ENCODE results near the gene LEMD1. TPM values are rescaled to one million over a fixed set of nuclear protein-coding genes. Genes with fewer than 3 reads are reported as not detected.

The LEMD1 gene
- polyA plus RNA-seq, 1 donor = not detected

DNA sequence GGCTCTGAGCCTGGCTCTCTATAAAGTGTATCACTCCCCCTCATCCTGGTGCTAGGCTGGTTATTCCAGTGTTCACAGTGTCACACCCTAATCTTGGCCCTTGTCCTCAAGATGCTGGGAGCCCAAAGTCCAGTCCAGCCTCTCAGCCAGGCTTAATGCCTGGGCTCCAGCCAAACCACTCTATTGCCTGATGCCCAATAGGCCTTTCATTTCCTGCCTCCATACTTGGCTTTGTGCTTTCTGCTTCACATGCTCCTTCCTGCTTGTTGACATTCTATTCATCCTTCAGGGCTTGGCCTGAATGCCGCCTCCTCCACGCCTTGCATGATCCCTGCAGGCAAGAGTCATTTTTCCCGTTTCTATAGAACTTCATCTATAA, 66.8 kb downstream of the LEMD1 start:
- DNase-seq (ENCODE audit: low read depth) = no peak

DNA sequence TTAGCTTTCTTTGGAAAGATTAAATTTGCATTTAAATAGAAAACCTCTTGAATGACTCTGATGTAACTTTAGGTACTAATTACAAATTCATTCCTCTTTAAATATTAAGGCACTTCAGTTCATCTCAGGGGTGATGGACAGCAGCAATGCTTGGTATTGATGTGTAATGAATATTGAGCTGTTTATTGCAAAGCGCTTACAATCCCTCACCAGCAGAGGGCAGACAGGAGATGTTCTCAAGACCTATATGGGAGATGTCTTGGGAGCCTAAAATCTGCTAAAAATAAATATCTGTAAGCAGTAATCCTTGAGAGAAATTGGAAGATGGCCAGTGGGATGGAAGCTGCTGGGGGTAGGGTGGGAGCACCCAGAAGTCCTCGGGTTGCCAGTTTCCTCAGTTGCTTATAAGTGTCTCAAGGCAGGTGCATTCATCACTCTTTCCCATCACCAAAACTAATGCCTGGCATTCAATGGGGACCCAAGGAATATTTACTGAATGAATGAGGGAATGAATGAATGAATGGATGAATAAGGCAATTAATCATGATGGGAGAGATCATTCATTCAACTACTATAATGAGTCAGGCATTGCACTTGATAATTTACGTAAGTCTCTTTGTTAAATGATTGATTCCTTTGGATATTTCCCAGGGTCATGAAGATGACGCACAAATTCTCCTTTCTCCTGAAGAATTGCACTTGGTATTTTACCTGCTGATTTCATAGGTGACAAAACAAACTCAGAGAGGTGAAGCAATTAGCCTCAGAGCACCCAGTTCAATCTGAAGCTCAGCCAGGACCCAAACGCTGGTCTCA, 67.4 kb downstream of the LEMD1 start:
- peak; percentile 48 for DNase-seq (ENCODE audit: low read depth)

DNA sequence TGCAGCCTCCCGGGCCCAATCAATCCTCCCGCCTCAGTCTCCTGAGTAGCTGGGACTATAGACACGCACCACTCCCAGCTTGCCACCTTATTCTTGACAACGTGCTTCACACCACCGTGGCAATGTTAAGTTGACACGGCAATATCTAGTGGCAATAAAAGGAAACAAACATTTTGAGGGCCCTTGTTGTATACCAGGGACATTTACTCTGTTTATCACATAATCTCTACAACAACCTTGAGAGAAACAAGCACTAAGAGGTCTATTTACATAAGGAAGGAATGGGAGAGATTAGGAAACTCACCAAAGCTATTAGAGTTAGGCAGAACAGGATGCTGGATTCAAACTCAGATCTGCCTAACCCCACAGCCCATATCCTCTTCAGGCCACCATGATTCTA, 68.2 kb downstream of the LEMD1 start:
- no peak for DNase-seq (ENCODE audit: low read depth)

DNA sequence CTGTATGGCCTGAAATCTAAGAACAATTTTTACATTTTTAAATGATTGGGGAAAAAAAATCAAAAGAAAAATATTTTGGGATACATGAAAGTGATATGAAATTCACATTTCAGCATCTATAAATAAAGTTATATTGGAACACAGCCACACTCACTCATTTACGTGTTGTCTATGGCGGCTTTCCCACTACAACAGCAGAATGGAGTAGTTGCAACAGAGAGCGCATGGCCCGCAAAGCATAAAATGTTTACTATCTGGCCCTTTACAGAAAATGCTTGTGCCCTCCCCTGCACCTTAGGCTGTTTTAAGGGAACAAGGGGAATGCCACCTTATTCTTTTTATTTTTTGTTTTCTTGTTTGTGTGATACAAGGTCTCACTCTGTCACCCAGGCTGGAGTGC, 68.7 kb downstream of the LEMD1 start:
- DNase-seq (ENCODE audit: low read depth) = no peak

DNA sequence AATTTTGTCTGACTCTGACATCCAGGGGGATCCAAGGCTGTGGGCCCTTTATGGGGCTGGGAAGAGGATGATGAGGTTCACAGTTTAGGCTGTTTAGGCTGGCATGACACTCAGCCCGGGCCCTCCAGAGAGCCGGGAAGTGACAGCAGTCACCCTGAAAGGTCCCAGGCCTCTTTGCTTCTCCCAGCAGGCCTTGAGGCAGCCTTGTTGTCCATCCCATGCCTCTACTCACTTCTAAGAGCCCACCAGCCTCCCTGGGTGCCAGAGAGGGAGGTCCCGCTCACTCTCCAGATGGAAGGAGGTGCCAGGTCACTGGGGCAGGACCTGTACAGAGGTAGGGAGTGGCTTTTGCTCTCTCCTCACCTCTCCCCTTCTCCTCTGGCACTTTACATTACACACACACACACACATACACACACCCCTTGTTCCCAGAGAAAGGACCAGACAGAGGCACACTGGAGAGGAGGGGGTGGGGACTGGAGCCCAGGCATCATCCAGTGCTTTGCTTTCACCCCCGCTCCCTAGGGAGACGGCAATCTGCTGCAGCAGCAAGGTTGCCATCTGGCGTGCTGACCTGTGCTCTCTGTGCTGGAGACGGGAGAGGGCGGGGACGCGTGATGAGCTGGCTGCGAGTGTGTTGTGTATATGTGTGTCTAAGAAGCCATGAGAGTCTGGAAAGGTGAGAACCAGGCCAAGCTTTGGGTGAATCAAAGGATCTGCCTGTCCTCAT, 69.7 kb downstream of the LEMD1 start:
- DNase-seq (ENCODE audit: low read depth) = no peak

DNA sequence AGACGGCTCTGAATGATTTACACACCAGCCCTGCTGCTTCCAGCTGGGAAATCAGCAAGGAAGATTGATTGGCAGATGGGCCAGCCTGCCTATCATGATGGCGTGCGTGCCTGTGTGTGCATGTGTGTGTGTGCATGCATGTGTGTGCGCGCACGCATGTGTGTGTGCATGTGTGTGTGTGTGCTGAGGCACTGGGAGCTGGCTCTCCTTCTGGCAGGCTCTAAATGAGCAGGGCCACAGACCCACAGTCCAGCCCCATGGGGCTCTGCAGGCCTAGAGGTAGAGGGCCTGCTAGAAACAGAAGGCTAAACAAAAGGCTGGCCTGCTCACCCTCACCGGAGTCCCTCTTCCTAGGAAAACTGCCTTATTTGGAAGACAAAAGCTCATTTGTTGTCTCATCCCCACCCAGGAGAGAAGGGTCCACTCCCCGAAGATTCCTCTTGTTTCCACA, 71.1 kb downstream of the LEMD1 start:
- no peak for DNase-seq (ENCODE audit: low read depth)

DNA sequence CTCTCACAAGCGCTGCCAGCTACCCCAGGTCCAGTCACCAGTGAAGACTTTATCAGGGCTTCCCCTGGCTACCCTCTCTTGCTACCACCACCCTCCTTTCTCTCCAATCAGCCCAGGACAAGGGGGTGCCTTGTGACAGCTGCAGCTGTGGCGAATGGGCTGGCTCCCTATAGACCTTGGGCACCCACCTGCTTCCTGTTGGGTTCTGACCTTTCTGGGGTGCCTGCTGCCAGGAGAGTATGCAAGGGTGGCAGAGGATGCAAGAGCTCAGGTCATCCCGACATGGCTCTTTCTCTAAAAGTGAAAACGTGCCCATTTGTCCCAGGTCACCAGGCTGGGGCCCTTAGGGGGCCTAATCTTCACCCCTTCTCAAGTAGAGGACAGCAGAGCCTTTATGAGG, 71.7 kb downstream of the LEMD1 start:
- no peak for DNase-seq (ENCODE audit: low read depth)

DNA sequence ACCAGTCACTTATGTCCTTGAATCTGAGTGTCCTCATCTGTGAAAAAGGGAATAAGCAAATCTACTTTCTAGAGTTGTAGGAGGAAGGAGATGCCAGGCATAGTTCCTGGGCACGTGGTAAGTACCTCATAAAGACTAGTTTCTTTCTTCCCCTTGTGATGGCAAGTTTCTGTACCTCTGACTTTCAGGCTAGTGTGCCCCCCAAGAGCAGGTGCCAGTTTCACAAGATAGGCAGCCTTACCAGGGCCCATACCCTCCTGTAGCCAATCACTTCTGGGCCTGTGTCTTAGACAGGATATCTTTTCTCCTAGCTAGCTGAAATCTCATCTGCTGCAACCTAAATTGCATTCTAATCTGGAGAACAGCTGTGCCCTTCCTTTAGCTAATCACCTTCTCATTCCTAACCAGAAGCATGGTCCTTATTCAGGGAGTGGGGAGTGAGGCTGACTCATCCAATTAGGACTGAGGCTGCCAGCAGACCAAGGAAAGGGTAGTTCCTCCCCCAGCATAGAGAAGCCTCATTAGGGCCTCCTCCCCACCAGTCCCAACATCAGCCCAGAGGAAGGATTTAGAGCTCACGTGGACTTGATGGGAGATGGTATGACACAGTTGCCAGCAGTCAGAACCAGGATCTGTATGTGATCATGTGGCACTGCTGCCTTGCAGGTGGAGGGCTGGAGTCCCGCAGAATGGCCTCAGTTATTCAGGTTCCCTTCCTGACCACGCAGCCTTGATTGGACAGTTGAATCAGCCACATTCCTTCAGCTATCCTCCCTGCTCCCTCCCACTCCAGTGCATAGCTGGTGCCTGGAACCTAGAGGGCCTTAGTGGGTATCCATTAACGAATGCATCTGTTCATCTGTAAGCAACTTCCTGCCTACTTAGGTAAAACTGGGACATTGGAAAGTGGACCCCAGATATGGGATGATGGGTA, 73.0 kb downstream of the LEMD1 start:
- DNase-seq (ENCODE audit: low read depth) = no peak

DNA sequence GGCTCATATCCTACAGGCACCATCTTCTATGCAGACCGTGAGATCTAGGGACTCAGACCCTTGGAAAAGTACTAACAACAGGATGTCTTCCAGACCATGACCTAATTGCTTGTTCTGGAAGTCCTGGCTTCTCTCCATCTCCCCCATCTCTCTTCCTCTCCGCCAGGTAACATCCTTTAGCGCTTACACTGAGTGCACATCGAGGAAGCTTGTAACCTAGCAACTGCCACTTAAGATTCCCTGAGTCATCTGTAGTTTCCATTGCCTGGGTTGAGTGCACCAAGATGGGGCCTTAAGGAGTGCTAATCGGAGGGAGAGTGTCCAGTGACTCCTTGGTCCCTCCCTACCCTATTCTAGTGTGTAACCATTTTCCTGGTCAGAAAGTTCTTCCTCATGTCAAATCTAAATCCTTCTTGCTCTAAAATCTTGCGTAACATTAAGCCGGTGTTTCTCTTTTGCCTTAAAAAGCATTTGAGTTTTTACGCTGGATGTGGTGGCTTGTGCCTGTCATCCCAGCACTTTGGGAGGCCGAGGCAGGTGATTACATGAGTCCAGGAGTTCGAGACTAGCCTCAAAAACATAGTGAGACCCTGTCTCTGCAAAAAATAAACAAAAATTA, 74.8 kb downstream of the LEMD1 start:
- DNase-seq (ENCODE audit: low read depth) = no peak

DNA sequence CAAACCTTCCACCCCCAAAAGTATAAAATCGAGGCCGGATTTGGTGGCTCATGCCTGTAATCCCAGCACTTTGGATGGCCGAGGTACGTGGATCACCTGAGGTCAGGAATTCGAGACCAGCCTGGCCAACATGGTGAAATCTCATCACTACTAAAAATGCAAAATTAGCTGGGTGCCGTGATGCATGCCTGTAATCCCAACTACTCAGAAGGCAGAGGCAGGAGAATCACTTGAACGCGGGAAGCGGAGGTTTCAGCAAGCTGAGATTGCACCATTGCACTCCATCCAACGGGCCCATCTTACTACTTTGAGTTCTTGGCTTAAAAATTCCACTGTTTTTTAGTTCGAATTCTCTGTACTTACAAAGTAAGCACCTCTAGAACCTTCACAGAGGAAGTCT, 76.1 kb downstream of the LEMD1 start:
- DNase-seq (ENCODE audit: low read depth) = no peak

DNA sequence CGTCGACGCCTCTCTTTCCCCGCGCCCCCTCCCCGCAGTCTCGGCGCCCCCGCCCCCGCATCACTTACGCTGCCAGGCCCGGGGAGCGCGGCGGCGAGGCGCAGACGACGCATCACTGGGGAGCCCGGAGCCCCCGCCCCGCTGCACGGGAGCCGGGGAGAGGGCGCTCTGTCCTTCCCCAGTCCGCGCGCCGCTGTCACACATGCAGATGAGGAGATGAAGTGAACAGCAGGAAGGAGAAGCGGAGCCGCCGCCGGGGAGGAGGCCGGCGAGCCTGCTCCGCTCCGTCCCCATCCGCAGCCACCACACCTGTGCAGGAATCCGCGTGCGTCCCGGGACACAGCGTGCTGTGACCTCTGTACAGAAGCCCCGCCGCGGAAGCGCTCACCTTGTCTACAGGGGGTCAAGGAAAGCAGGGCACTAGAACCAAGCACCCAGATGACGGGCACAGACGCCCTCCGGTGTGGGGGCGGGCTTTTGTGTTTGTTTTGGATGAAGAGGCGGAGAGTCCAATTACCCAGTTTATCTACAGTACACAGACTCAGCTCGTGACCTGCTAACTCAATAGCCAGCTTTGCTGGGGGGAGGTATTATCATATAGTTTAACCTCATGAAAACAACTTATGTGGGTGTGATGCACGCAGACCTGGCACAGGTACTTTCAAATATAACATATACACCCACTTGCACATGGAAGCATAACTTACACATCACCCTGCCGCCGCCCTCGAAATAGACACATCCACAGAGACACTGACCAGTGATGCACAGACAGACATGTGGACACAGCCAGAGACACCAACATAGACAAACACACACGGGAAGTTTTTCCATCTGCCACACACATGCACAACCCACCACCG, 77.6 kb downstream of the LEMD1 start:
- no peak for DNase-seq (ENCODE audit: low read depth)

DNA sequence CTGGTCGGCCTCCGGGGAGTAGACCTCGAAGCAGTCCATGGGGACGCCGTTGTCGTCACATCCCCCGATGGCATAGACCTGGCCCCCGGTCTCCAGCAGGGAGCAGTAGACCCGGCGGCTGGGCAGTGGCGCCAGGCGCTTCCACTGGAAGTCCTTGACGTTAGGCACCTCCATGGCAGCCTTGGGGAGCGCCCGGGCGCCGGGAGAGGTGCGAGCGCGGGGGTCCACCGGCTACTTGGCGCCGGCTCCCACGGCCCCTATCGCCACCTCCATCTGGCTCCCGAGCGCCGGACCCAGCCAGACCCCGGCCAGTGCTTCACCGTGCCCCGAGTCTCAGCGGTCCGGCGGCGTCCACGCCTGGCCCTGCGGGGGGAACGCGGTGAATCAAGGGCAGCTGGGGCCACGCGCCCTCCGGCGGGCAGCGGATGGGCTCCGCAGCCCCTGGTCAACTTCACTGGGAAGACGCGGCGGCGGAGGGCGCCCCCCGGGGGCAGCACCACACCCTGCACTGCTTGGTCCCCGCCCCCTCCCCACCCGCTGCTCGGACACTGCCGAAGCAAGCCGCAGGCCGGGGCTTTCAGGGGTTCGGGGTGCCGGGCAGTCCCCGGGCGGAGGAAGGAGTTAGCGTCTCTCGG, 78.3 kb downstream of the LEMD1 start:
- DNase-seq (ENCODE audit: low read depth) = no peak

DNA sequence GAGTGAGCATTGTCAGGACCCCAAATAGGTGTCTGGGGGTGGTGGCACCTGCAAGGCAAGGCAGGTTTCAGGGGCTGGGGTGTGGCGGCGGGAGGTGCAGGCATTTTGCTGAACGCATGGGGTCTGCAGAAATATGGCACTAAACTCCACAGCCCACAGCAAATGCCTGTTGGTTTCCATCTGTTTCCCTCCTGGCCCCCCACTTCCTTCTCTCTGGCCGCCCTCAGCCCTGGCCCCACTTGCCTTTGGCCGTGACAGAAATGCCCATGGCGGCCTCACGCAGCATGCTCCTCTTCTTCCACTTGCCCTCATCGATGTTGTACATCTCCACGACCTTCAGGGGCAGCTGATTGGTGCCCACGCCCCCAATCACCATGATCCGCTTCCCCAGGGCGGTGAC, 78.9 kb downstream of the LEMD1 start:
- no peak for DNase-seq (ENCODE audit: low read depth)

DNA sequence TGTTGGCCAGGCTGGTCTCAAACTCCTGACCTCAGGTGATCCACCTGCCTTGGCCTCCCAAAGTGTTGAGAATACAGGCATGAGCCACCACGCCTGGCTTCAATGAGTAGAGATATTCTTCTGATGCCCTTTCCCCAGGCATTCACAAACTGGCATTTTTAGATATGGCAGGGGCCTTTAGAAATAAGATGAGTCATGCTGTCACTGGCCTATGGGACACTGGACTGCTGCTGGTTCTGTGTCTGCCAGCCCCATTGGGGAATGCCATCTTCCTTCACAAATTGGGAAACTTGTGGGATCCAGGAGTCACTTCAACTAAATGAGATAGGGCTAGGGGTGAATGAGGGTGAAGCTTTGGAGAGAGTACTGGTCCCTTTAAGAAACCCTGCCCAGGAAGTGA, 81.2 kb downstream of the LEMD1 start:
- no peak for DNase-seq (ENCODE audit: low read depth)

DNA sequence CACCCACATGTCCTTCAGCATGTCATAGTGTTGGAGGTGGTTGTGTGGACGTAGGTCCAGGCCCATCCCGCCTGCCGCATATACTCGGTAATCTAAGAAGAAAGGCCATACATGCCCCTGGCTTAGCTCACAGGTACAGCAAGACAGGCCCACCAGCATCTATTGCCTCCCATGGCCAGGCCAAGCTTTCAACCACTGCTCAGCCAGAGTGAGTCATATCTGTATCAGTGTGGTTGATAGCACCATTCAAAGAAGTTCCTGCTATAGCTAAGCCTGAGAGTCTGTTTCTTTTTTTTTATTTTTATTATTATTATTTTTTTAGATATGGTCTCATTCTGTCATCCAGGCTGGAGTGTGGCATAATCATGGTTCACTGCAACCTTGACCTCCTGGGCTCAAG, 82.1 kb downstream of the LEMD1 start:
- no peak for DNase-seq (ENCODE audit: low read depth)

DNA sequence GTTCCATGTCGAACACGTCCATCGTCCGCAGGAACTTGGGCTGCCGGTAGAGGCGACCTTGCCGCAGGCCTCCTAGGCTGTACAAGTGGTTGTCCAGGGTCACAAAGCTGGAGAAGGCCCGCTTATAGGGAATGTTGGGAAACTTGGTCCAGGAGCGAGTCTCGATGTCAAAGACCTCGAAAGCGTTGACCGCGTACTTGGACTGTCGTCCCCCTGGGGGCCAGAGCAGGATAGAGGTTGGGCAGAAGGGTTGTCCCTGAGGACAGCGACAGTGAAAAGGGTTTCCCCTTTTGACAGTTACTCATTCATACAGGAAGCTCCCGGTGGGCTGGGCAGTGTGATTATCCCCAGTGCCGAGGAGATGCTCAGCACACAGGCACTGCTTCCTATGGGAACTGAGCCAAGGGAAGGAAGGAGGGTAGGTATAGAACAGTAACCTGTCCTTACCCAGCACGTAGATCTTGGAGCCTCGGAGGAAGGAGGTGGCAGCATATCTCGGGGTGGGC, 82.6 kb downstream of the LEMD1 start:
- DNase-seq (ENCODE audit: low read depth) = no peak

DNA sequence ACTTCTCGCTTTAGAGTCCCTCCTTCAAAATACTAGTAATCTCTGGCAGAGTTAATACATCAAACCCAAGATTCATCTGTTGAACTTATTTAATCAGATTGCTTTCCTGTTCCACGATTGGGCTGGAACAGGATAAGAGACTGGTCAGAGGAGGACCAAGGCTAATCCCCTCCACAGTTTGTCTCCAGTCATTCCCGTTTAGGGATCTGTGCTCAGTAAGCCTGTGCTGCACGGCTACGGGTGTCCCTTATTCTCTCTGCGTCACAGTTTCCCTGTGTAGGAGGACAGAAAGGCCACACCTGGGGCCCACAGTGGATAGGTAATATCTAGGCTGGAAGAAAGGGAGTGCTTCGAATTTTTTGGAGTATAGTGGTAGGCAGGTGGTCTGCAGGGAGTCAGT, 83.8 kb downstream of the LEMD1 start:
- no peak for DNase-seq (ENCODE audit: low read depth)

DNA sequence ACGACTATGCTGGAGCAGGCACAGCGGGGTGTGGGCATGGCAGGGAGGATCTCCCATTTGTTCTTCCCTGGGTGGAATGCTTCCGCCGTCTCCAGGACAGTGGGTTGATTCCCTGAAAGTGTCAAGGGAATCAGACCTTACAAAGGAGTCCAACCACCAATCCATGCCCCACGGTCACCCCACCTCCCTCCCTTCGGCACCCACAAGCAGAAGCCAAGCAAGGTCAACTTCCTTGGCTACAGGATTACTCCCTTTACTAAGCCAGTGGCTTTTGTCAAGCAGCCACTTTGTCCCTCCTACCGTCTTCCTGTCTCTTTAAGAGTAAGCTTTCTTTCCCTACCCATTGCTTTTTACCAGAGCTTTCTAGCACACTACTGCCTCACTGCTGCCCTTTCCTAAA, 84.4 kb downstream of the LEMD1 start:
- no peak for DNase-seq (ENCODE audit: low read depth)

DNA sequence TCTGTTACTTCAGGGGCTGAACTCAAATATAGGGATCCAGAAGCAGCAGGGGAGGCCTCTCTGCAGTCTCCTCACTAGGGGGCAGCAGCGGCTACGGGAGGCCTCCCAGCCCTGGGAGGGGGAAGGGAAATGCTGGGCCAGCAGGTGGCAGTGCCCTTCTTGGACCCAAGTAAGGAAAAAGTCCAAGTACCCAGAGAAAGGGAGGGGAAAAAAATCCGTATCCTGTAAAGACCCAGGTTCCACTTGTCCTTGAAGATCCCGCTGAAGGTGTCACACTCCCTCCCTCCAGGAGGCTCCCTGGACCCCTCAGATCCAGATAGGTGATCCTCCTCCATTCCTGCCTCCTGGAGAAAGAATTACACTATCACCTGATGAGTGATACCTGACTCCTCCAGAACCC, 86.2 kb downstream of the LEMD1 start:
- no peak for DNase-seq (ENCODE audit: low read depth)

All from forelimb muscle (tissue), 1 donor.